Skeletal muscle tissue (tissue), 4 donors: ENCODE data around the gene C20orf96. TPM values are rescaled to one million over a fixed set of nuclear protein-coding genes. Genes with fewer than 3 reads are reported as not detected.
"Not testable (repeated sequence)": the region's sequence is repeated elsewhere in the genome, so short reads cannot be mapped to it uniquely, and the experiment has no call there.

ENCODE experiments used
- H3K27ac ChIP-seq: one replicate; pipeline ENCODE4 v1.7.0; 2013; ENCODE audit warnings: mild to moderate bottlenecking, low read depth, low read length, inconsistent platforms
- H3K27me3 ChIP-seq, 3 donors: one replicate each; pipeline ENCODE4 v1.7.0; 2013; ENCODE audit warnings: low read length in 3 of 3; ENCODE audit not compliant: control insufficient read depth in 3 of 3, insufficient read depth in 3 of 3
- H3K36me3 ChIP-seq, 3 donors: one replicate each; pipeline ENCODE4 v1.7.0; 2013; ENCODE audit warnings: low read length in 3 of 3; ENCODE audit not compliant: control insufficient read depth in 3 of 3, insufficient read depth in 3 of 3
- H3K4me1 ChIP-seq, 3 donors: one replicate each; pipeline ENCODE4 v1.7.0; 2013; ENCODE audit warnings: low read length in 3 of 3, mild to moderate bottlenecking in 3 of 3; ENCODE audit not compliant: control insufficient read depth in 3 of 3, insufficient read depth in 3 of 3
- H3K4me3 ChIP-seq, 3 donors: one replicate each; pipeline ENCODE4 v1.7.0; 2013; ENCODE audit warnings: low read length in 3 of 3
- H3K9ac ChIP-seq, 3 donors: one replicate each; pipeline ENCODE4 v1.7.0; 2013; ENCODE audit warnings: low read length in 3 of 3, mild to moderate bottlenecking in 3 of 3, moderate library complexity in 2 of 3, low read depth in 1 of 3
- H3K9me3 ChIP-seq, 3 donors: one replicate each; pipeline ENCODE4 v1.7.0; 2013; ENCODE audit warnings: low read length in 3 of 3; ENCODE audit not compliant: control insufficient read depth in 3 of 3
- total RNA-seq: library from RNA; depleted of rRNA; stranded (reverse); fragments of >200 nt; gene quantifications from one replicate; pipeline ENCODE4 v1.2.3, GENCODE V29; 2014
- donor health status: Osteomylitis.

C20orf96 gene
- total RNA-seq, 1 donor from 2014 or later, result 1.0 TPM

- Histone ChIP-seq H3K4me1 (no peaks in the 10 kb centered on the region), H3K9me3 (no peaks in the 10 kb centered on the region), H3K27me3 (no peaks in the 10 kb centered on the region), H3K36me3 (no peaks in the 10 kb centered on the region), H3K9ac (no peak overlapping the region), H3K27ac (no peak overlapping the region), H3K4me3 (no peak overlapping the region)
Measured at GRCh38 chr20:237929-238328, 52.6 kb downstream of the C20orf96 start.

GRCh38 chr20:237489-237888, 53.1 kb downstream of the C20orf96 start:
- Histone ChIP-seq H3K36me3 (no peaks in the 10 kb centered on the region), H3K27me3 (no peaks in the 10 kb centered on the region), H3K27ac (no peak overlapping the region), H3K4me1 (no peaks in the 10 kb centered on the region), H3K9ac (no peak overlapping the region), H3K4me3 (no peak overlapping the region), H3K9me3 (no peaks in the 10 kb centered on the region)

- Histone ChIP-seq H3K9ac (no peak overlapping the region), H3K4me3 (no peak overlapping the region), H3K36me3 (no peaks in the 10 kb centered on the region), H3K27me3 (no peaks in the 10 kb centered on the region), H3K9me3 (no peaks in the 10 kb centered on the region), H3K27ac (no peak overlapping the region), H3K4me1 (no peaks in the 10 kb centered on the region)
Measured at GRCh38 chr20:235891-236290, 54.7 kb downstream of the C20orf96 start.

DNA sequence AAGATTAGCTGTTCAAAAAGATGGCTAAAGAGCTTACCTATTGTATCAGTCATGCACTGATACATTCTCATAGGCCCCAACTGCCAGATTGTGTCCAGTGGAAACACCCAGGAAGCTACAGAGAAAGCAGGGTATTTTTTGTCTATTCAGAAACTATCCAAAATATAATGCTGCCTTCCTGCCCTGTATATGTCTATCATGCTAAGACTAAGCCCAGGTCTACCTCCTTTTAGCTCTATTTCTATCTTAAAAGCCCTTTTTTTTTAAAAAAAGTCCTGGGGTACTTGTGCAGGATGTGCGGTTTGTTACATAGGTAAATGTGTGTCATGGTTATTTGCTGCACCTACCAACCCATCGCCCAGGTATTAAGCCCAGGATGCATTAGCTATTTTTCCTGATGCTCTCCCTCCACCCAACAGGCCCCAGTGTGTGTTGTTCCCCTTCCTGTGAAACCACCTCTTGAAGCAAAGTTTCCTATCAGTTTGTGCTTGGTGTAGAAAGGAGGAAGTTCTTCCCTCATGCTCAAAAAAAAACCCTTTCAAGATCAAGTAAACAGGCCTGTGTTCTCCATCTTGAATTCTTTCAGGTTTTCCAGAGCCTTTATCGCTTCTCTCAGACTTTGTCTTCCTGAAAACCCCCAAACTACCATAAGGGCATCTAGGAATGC, 63.0 kb downstream of the C20orf96 start:
- no peaks in the 10 kb centered on the region for H3K9me3 ChIP-seq
- H3K27me3 ChIP-seq, result no peaks in the 10 kb centered on the region
- H3K4me1 ChIP-seq, result no peaks in the 10 kb centered on the region
- H3K9ac ChIP-seq, result no peak overlapping the region
- no peaks in the 10 kb centered on the region for H3K36me3 ChIP-seq
- H3K4me3 ChIP-seq, result no peak overlapping the region
- no peak overlapping the region for H3K27ac ChIP-seq

GRCh38 chr20:226958-227357, 63.6 kb downstream of the C20orf96 start, which contains the start of gene DEFB129:
TSS of gene DEFB129 (plus strand) at chr20:227258. CDS start at chr20:227289, 31 bp downstream.
- Histone ChIP-seq H3K27me3 (no peaks in the 10 kb centered on the region), H3K27ac (no peak within 1 kb of the TSS), H3K4me3 (no peak within 1 kb of the TSS), H3K4me1 (no peaks in the 10 kb centered on the region), H3K9ac (no peak within 1 kb of the TSS), H3K9me3 (no peaks in the 10 kb centered on the region), H3K36me3 (no peaks in the 10 kb centered on the region)

DNA sequence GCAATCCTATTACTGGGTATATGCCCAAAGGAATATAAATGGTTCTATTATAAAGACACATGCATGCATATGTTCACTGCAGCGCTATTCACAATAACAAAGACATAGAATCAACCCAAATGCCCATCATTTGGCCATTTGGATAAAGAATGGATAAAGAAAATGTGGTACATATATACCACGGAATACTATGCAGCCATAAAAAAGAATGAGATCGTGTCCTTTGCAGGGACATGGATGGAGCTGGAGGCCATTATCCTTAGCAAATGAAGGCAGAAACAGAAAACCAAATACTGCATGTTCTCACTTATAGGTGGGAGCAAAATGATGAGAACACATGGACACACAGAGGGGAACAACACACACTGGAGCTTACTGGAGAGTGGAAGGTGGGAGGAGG, 64.7 kb downstream of the C20orf96 start:
- not testable (repeated sequence) for H3K4me3 ChIP-seq, H3K9me3 ChIP-seq, H3K4me1 ChIP-seq, H3K36me3 ChIP-seq, H3K9ac ChIP-seq, H3K27me3 ChIP-seq, H3K27ac ChIP-seq

DNA sequence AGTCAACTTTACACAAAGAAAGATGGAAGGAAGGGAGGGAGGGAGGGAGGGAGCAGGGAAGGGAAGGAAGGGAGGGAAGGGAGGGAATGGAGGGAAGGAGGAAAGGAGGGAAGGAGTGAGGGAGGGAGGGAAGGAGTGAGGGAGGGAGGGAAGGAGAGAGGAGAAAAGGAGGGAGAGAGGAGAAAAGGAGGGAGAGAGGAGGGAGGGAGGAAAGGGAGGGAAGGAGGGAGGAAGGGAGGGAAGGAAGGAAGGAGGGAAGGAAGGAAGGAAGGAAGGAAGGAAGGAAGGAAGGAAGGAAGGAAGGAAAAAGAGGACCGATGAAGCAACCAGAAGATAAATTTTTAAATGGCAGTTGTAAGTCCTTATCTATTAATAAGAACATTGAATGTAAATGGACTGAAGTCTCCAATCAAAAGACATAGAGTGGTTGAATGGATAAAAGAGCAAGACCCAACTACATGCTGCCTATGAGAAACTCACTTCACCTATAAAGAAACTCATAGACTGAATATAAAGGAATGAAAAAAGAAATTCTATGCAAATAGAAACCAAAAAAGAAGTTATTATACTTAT, 69.2 kb downstream of the C20orf96 start:
- no peak overlapping the region for H3K4me3 ChIP-seq
- no peaks in the 10 kb centered on the region for H3K36me3 ChIP-seq
- no peak overlapping the region for H3K9ac ChIP-seq
- H3K4me1 ChIP-seq, result no peaks in the 10 kb centered on the region
- no peak overlapping the region for H3K27ac ChIP-seq
- peaks cover 0 to 7% (median 3%) of the 10 kb centered on the region in 3 donors for H3K27me3 ChIP-seq
- no peaks in the 10 kb centered on the region for H3K9me3 ChIP-seq

Other genes with a start within 250 kb of the C20orf96 start
- gene DEFB125, start 203.1 kb downstream of the C20orf96 start, total RNA-seq, result not detected
- not detected for gene DEFB126, start 148.2 kb downstream of the C20orf96 start, total RNA-seq
- not detected for gene DEFB127, start 133.3 kb downstream of the C20orf96 start, total RNA-seq
- not detected for gene DEFB128, start 101.0 kb downstream of the C20orf96 start, total RNA-seq
- gene DEFB129, start 63.5 kb downstream of the C20orf96 start, total RNA-seq, result not detected
- not detected for gene DEFB132, start 33.0 kb downstream of the C20orf96 start, total RNA-seq
- gene ZCCHC3, start 6.8 kb upstream of the C20orf96 start, total RNA-seq, result 39.1 TPM
- gene SOX12, start 34.8 kb upstream of the C20orf96 start, total RNA-seq, result 3.7 TPM
- gene NRSN2, start 56.4 kb upstream of the C20orf96 start, total RNA-seq, result 14.6 TPM
- gene TRIB3, start 90.0 kb upstream of the C20orf96 start, total RNA-seq, result 7.3 TPM
- 29.2 TPM for gene RBCK1, start 117.5 kb upstream of the C20orf96 start, total RNA-seq
- gene TBC1D20, start 171.8 kb upstream of the C20orf96 start, total RNA-seq, result 14.1 TPM